Common myeloid progenitor, CD34-positive (primary cell): Measurements from ENCODE around the gene FANCI.
A peak's percentile ranks its signal among the peaks of the same experiment; 100 is the strongest.

Experiments used
- CTCF ChIA-PET: fragments of 350-600 bp; sonication (Branson Sonifier 250); formaldehyde crosslinking; loops from one replicate; lab custom pipeline; 2021; ENCODE audit warnings: antibody characterized with exemption; lab: Charles Lee
- POLR2A ChIA-PET: fragments of 350-600 bp; sonication (Branson Sonifier 250); formaldehyde crosslinking; loops from one replicate; lab custom pipeline; 2021; ENCODE audit warnings: antibody characterized with exemption; lab: Charles Lee
- DNase-seq, 3 donors: peaks; one replicate each; pipeline versions ENCODE4 v3.0.0 to v3.0.0-alpha.2; 2013
- H3K27ac ChIP-seq, 2 experiments: 1 replicate in 1 of 2; 2 replicates in 1 of 2; pipeline ENCODE4 v1.7.0; 2013; ENCODE audit warnings: inconsistent platforms in 2 of 2, low read length in 2 of 2, mild to moderate bottlenecking in 2 of 2, low read depth in 1 of 2, moderate library complexity in 1 of 2; ENCODE audit not compliant: severe bottlenecking in 2 of 2, insufficient read depth in 1 of 2, poor library complexity in 1 of 2
- H3K27me3 ChIP-seq, 5 experiments: replicated peaks in 2 of 5; 1 replicate in 3 of 5; 2 replicates in 2 of 5; pipeline versions ENCODE4 v1.6.1 to v1.7.0; 2013; ENCODE audit warnings: low read length in 4 of 5, mild to moderate bottlenecking in 2 of 5, moderate library complexity in 2 of 5, inconsistent platforms in 1 of 5; ENCODE audit not compliant: insufficient read depth in 5 of 5, control insufficient read depth in 4 of 5
- H3K36me3 ChIP-seq, 4 experiments: 1 replicate in 2 of 4; 2 replicates in 2 of 4; pipeline versions ENCODE4 v1.6.1 to v1.7.0; 2013; ENCODE audit warnings: low read length in 3 of 4, control low read depth in 1 of 4, mild to moderate bottlenecking in 1 of 4; ENCODE audit not compliant: control insufficient read depth in 4 of 4, insufficient read depth in 4 of 4
- H3K4me1 ChIP-seq, 4 experiments: 1 replicate in 3 of 4; 2 replicates in 1 of 4; pipeline versions ENCODE4 v1.6.1 to v1.7.1; 2013; ENCODE audit warnings: low read length in 3 of 4, mild to moderate bottlenecking in 3 of 4, control low read depth in 1 of 4, inconsistent platforms in 1 of 4, moderate library complexity in 1 of 4; ENCODE audit not compliant: control insufficient read depth in 4 of 4, insufficient read depth in 4 of 4; ENCODE audit errors: control extremely low read depth in 1 of 4
- H3K4me3 ChIP-seq, 7 experiments: 1 replicate in 4 of 7; 2 replicates in 3 of 7; pipeline versions ENCODE4 v1.5.1 to v1.7.0; 2013; ENCODE audit warnings: mild to moderate bottlenecking in 7 of 7, low read length in 6 of 7, moderate library complexity in 6 of 7, inconsistent platforms in 2 of 7, low read depth in 2 of 7, control low read depth in 1 of 7; ENCODE audit not compliant: insufficient read depth in 4 of 7, control insufficient read depth in 1 of 7; ENCODE audit errors: extremely low read depth in 1 of 7
- H3K9me3 ChIP-seq, 5 experiments: 1 replicate in 4 of 5; 2 replicates in 1 of 5; pipeline versions ENCODE4 v1.6.1 to v1.7.1; 2013; ENCODE audit warnings: low read length in 4 of 5, mild to moderate bottlenecking in 2 of 5, inconsistent platforms in 1 of 5, low read depth in 1 of 5, moderate library complexity in 1 of 5; ENCODE audit not compliant: control insufficient read depth in 4 of 5, insufficient read depth in 2 of 5; ENCODE audit errors: control extremely low read depth in 1 of 5
- WGBS: methylation state at CpG from one replicate; pipeline ENCODE4 v1.1.5; 2013; ENCODE audit not compliant: insufficient coverage; 5-methylcytosine and 5-hydroxymethylcytosine counted together

The FANCI gene

DNA sequence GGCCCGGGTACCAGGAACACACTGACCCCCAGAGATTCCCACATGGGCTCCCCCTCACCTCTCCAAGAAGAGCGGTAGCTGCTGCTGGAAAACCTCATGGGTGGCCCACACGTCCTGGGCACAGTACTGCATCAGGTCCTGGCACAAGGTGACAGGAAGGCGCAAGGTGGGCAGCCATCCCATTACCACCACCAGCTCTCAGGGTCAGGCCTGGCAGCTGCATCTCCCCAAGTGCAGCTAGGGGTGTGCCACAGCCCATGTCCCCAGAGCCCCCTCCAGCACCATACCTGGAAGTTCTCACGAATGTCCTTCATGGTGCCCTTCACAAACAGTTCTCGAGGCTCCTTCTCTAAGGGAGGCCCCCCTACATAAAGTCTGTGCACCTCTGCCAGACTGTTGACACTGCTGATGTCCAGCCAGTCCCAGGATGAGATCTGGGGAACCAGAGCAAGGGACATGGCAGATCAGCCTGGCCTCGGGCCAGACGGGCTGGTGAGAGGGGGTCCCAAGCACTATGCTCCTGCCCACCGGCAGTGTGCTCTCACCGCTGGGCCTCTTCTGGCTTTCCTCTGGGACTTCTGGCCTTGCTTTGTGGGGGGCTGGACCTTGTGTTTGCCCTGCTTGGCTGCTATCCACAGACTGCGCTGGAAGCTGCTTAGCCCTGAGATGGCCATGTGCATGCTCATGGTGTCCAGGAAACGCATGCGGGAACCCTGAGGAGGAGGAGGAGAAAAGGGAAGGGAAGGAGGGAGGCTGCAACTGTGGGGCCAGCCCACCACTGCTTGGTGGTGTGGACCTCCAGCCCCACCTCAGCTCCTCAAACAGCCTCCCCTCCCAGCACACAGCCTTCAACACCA is 84.8 kb downstream of the FANCI start:
- DNase-seq: no peak
- no peak overlapping the region for H3K4me3 ChIP-seq
- 99% methylated on average over 9 of the region's 13 CpGs for WGBS
- ChIA-PET POLR2A (interaction anchor here (1.0 kb wide), 1 partner anchor 21 kb away, joined by 3 read pairs; no protein-coding TSS in a partner anchor), CTCF (interaction anchor here (0.7 to 1.1 kb wide), 3 partner anchors 23 to 39 kb away, joined by 3 to 4 read pairs (median 3); no protein-coding TSS in a partner anchor)
- H3K9me3 ChIP-seq: no peaks in the 10 kb centered on the region
- H3K4me1 ChIP-seq: peaks cover 0 to 47% (median 32%) of the 10 kb centered on the region in 4 experiments
- peaks cover 16 to 94% (median 82%) of the 10 kb centered on the region in 4 experiments for H3K36me3 ChIP-seq
- no peaks in the 10 kb centered on the region for H3K27me3 ChIP-seq
- H3K27ac ChIP-seq: peak overlapping the region in 1 of 2 experiments; percentile 23

DNA sequence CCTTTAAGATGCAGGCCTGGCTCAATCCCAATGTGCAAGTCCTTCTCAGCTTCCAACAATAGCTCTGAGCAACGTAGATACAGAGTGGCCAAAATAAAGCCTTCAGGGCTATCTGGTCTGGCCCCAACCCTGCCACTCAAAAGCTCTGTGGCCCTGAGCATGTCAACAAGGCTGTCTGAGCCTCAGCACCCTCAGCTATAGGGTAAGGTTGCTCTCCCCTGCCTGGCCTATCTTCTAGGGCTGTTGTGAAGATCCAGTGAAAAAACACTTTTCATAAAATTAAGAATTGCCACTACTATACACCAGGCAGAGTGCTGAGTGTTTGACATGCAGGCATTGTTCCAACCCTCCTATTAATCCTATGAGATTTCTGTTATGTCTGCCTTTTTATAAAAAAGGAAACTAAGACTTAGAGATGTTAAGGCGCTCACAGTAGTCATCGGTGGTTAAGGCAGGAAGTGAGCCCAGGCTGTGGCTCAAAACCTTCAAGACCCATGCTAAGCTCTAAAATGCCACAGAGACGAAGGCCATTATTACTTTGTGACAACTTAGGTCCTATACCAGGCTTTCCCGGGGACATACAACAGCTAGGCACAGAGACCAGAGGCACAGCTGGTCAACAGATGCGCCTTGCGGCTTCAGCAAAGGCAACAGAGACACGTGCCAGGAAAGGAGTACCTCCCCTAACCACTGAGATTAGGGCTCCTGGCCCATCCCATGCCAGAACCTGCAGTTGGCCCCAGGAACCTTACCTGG is 85.7 kb downstream of the FANCI start:
- CTCF ChIA-PET: interaction anchor here (1.1 to 1.7 kb wide), 3 partner anchors 29 to 200 kb away, joined by 3 to 6 read pairs (median 4); no protein-coding TSS in a partner anchor
- WGBS: 42% methylated on average over 6 of the region's 8 CpGs
- Histone ChIP-seq H3K36me3 (peaks cover 14 to 86% (median 74%) of the 10 kb centered on the region in 4 experiments), H3K4me1 (peaks cover 0 to 52% (median 37%) of the 10 kb centered on the region in 4 experiments), H3K27ac (peak overlapping the region in 1 of 2 experiments; percentile 23), H3K27me3 (no peaks in the 10 kb centered on the region), H3K4me3 (no peak overlapping the region), H3K9me3 (no peaks in the 10 kb centered on the region)
- POLR2A ChIA-PET: interaction anchor here (0.6 to 1.0 kb wide), 2 partner anchors 22 to 34 kb away, joined by 3 to 8 read pairs; no protein-coding TSS in a partner anchor
- DNase-seq: peak in 2 of 3 donors; percentile 63 to 64

DNA sequence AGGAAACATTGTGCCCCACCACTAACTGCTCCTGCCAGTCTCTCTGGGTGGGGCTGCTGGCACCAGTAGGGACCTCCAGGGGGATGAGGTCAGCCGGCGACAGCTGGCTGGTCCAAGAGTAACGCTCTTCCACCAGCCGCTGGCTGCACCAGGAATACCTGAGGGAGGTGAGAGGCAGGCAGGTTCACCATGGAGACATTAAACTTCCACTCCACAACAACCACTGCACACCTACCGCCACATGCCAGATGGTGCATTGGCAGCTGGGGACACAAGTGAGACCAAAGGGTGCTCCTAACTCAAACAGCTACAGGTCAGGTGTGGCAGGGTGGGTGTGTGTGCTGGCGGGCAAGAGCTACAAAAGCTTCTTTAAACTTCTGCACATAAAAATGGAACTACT is 86.3 kb downstream of the FANCI start:
- ChIA-PET CTCF (interaction anchor here (1.1 to 1.7 kb wide), 3 partner anchors 29 to 201 kb away, joined by 3 to 6 read pairs (median 4); no protein-coding TSS in a partner anchor), POLR2A (interaction anchor here (0.6 kb wide), 1 partner anchor 34 kb away, joined by 8 read pairs; no protein-coding TSS in a partner anchor)
- no peaks in the 10 kb centered on the region for H3K9me3 ChIP-seq
- H3K36me3 ChIP-seq: peaks cover 11 to 80% (median 68%) of the 10 kb centered on the region in 4 experiments
- H3K27ac ChIP-seq: no peak overlapping the region
- H3K4me1 ChIP-seq: peaks cover under 1 to 53% (median 38%) of the 10 kb centered on the region in 4 experiments
- DNase-seq: no peak
- no peaks in the 10 kb centered on the region for H3K27me3 ChIP-seq
- no peak overlapping the region for H3K4me3 ChIP-seq
- WGBS: 100% methylated on average over 1 of the region's 6 CpGs

DNA sequence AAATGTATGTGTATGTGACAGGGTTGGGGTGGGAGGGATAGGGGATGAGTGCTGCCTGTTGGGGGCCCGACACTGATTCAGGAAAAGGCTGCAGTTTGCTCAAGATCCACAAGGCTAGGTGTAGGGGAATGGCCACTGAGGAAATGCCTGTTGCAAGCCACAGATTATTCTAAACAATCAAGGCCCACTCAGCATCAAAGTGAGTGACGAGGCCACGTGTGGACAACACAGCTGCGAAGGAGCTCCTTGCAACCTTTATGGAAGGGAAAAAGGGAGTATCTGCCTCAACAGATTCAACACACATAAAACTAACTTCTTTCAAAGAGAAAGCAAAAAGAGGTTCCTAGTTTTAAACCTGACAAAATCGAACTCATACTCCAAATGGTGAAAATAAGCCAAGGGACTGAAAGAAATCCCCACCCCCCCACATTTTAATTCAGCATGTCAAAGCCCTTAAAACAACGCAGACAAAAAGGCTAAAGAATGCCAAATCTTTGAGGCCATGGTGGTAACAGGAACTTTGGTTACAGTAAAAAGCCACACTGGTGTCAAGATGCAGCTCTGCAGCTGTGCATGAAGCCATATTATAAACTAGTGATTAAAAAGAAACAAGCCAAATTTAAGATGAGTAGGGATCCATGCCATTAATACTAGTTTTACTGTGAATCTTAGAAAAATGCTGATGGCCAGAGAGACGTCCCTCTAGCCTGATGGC is 87.3 kb downstream of the FANCI start:
- 90% methylated on average over 2 of the region's 7 CpGs for WGBS
- Histone ChIP-seq H3K4me1 (peaks cover 3 to 61% (median 45%) of the 10 kb centered on the region in 4 experiments), H3K27me3 (no peaks in the 10 kb centered on the region), H3K9me3 (no peaks in the 10 kb centered on the region), H3K27ac (no peak overlapping the region), H3K36me3 (peaks cover 11 to 70% (median 60%) of the 10 kb centered on the region in 4 experiments), H3K4me3 (no peak overlapping the region)
- no peak for DNase-seq
- ChIA-PET CTCF (interaction anchor here (1.7 kb wide), 1 partner anchor 28 kb away, joined by 6 read pairs; no protein-coding TSS in a partner anchor), POLR2A (no interaction called here)

DNA sequence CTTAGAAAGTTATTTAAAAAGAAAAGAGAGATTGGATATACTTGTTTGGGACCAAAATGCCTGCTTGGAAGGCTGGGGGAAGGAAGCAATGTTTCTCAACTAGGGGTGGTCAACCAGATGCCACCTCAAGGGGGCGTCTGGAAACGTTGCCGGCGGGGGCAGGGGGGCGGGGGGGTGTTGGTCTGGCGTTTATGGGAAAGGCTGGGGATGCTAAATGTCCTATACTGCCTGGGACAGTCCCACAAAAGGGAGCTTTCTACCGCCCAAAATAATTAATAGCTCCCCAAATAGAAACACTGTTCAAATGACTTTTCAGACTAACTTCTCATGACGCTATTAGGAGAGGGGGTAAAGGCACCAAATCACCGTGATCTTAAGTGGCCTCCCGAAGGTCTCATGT is 88.7 kb downstream of the FANCI start:
- ChIA-PET CTCF (interaction anchor here (0.6 to 2.5 kb wide), 6 partner anchors 10 to 247 kb away, joined by 3 to 8 read pairs (median 5); no protein-coding TSS in a partner anchor), POLR2A (interaction anchor here (0.6 kb wide), 1 partner anchor 130 kb away, joined by 3 read pairs; no protein-coding TSS in a partner anchor)
- Histone ChIP-seq H3K27me3 (no peaks in the 10 kb centered on the region), H3K4me1 (peaks cover 3 to 61% (median 45%) of the 10 kb centered on the region in 4 experiments), H3K36me3 (peaks cover 9 to 56% (median 46%) of the 10 kb centered on the region in 4 experiments), H3K9me3 (no peaks in the 10 kb centered on the region), H3K4me3 (peak overlapping the region in 1 of 7 experiments; percentile 92), H3K27ac (no peak overlapping the region)
- DNase-seq: peak; percentile 39 to 60 (median 53)
- 84% methylated on average over 4 of the region's 10 CpGs for WGBS
